Choroid plexus epithelial cell (primary cell): Measurements from ENCODE around the gene TEX48.

Source experiments
- DNase-seq: peaks from one replicate; pipeline ENCODE4 v3.0.0-alpha.2; 2010; ENCODE audit warnings: low read depth
- H3K4me3 ChIP-seq: 2 replicates; pipeline ENCODE4 v1.5.1; 2011; ENCODE audit warnings: low read depth, mild to moderate bottlenecking, control low read depth, low read length, moderate library complexity
- TF ChIP-seq, protein P1 (sequence below): conservative IDR thresholded peaks from 2 replicates; pipeline ENCODE4 v1.5.1; 2011; ENCODE audit warnings: low read depth, mild to moderate bottlenecking, control low read depth, inconsistent platforms, low read length, moderate library complexity

Gene TEX48

DNA sequence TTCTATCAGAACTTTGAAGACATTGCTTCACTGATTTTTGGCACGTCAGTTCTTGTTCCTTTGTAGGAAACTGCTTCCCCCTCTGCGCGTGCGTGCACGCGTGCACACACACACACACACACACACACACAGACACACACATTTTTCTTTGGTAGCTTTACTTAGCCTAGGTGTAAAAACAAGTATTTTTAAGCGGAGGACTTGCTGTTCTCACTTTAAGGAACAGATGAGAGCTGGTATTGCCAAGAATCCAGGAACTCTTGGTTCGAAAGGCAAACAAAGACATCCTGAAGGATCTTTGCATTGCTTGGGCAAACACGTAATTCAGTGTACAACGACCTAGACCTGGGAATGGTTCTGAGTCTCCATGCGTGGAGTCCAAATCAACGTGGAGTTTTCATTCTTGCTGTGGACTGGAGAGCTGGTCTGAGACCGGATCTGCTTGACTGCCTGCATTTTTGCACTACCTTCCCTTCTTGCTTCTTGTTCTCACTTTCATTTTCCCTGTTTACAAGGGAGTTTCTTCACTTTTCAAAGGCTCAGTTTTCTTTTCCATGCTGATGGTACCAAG, 62.7 kb downstream of the TEX48 start:
- TF ChIP-seq, protein P1, sequence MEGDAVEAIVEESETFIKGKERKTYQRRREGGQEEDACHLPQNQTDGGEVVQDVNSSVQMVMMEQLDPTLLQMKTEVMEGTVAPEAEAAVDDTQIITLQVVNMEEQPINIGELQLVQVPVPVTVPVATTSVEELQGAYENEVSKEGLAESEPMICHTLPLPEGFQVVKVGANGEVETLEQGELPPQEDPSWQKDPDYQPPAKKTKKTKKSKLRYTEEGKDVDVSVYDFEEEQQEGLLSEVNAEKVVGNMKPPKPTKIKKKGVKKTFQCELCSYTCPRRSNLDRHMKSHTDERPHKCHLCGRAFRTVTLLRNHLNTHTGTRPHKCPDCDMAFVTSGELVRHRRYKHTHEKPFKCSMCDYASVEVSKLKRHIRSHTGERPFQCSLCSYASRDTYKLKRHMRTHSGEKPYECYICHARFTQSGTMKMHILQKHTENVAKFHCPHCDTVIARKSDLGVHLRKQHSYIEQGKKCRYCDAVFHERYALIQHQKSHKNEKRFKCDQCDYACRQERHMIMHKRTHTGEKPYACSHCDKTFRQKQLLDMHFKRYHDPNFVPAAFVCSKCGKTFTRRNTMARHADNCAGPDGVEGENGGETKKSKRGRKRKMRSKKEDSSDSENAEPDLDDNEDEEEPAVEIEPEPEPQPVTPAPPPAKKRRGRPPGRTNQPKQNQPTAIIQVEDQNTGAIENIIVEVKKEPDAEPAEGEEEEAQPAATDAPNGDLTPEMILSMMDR: no peak
- H3K4me3 ChIP-seq: no peak overlapping the region
- no peak for DNase-seq

DNA sequence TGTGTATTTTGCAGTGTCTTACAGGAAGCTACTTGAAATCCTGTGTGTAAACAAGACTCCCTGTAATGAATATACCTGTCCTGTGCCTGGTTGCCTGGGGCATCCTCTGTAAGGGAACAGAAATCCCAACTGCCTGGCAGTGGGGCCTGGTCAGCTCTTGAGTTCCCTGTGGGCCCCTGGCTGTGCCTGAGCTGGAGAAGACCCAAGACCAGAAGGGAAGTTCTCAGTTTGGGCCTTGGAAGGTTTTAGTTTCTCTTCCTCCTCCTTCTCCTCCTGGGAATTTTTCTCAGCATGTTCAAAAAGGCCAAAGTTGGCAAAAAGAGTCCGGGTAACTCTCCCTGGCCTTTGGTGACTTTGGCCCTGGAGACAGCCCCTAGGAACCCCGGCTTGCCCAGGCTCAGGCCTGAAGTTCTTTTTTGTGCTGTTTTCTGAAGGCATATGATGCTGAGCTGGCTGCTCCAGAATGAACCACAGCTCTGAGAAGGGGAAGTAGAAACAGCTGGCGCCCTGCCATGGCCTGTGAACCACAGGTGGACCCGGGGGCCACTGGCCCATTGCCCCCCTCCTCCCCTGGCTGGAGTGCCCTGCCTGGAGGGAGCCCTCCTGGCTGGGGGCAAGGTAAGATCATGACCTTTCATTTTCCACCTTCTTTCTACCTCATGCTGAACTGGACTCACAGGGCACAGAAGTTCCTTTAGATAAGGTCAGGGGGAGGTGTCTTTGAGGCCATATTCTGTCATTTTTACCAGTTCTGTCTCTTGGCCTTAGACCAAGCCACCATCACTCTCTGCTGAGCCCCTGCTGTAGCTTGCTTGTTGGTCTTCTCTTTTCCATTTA, 65.1 kb downstream of the TEX48 start:
- TF ChIP-seq, protein P1: no peak
- no peak overlapping the region for H3K4me3 ChIP-seq
- DNase-seq: peak; percentile 18
